Activated CD8-positive, alpha-beta T cell treated with anti-CD3 and anti-CD28 coated beads, Interleukin-2, amount 10 ng/mL, durations not matched to agents 7 days and 5 days (primary cell): Measurements from ENCODE around the gene MAPKAPK2. TPM values are rescaled to one million over a fixed set of nuclear protein-coding genes. Genes with fewer than 3 reads are reported as not detected.
A peak's percentile ranks its signal among the peaks of the same experiment; 100 is the strongest.
"Not testable (repeated sequence)": the region's sequence is repeated elsewhere in the genome, so short reads cannot be mapped to it uniquely, and the experiment has no call there.

ENCODE experiments used
- ATAC-seq: fragments of 150-1000 bp; cut with Tn5 transposase; one replicate; pipeline ENCODE4 v1.10.0; 2021; ENCODE audit warnings: moderate library complexity
- CTCF ChIA-PET: fragments of 350-600 bp; sonication (Branson Sonifier 250); formaldehyde crosslinking; loops from one replicate; lab custom pipeline; 2021; ENCODE audit warnings: antibody characterized with exemption; lab: Charles Lee
- POLR2A ChIA-PET: fragments of 350-600 bp; sonication (Branson Sonifier 250); formaldehyde crosslinking; loops from one replicate; lab custom pipeline; 2021; ENCODE audit warnings: antibody characterized with exemption; lab: Charles Lee
- DNase-seq: peaks from one replicate; pipeline ENCODE4 v3.0.0-alpha.2; 2020
- H3K27ac Mint-ChIP-seq: one replicate; pipeline ENCODE4 v1.8.0; 2021; ENCODE audit warnings: mild to moderate bottlenecking, mixed read lengths
- H3K27me3 Mint-ChIP-seq: one replicate; pipeline ENCODE4 v1.8.0; 2021; ENCODE audit warnings: low read depth, mixed read lengths
- H3K36me3 Mint-ChIP-seq: one replicate; pipeline ENCODE4 v1.8.0; 2021; ENCODE audit warnings: low read depth, mixed read lengths
- H3K4me1 Mint-ChIP-seq: one replicate; pipeline ENCODE4 v1.8.0; 2021; ENCODE audit warnings: low read depth, mixed read lengths
- H3K4me3 Mint-ChIP-seq: one replicate; pipeline ENCODE4 v1.8.0; 2021; ENCODE audit warnings: mild to moderate bottlenecking, mixed read lengths
- H3K9me3 Mint-ChIP-seq: one replicate; pipeline ENCODE4 v1.8.0; 2022; ENCODE audit warnings: mixed read lengths; ENCODE audit not compliant: insufficient read depth
- total RNA-seq, 2 experiments: library from RNA; stranded (reverse); gene quantifications; one replicate each; pipeline ENCODE4 v1.2.3, GENCODE V29; 2021

Gene MAPKAPK2
- total RNA-seq = 10 to 100 TPM; 59.0 to 61.3 TPM

GRCh38 chr1:206684478-206685333 is at the start of gene MAPKAPK2:
Gene MAPKAPK2 (plus strand): TSS chr1:206684905. CDS start chr1:206685230, 325 bp downstream.
- H3K4me1 Mint-ChIP-seq = peaks cover 41% of the 10 kb centered on the region
- H3K36me3 Mint-ChIP-seq = peaks cover 5% of the 10 kb centered on the region
- peak; percentile 81 for DNase-seq
- peak; percentile 70 for ATAC-seq
- H3K4me3 Mint-ChIP-seq = peak within 1 kb of the TSS; percentile 99
- ChIA-PET POLR2A (interaction anchor here (0.7 to 2.7 kb wide), 6 partner anchors 9 to 75 kb away, joined by 3 to 8 read pairs (median 4); no protein-coding TSS in a partner anchor), CTCF (interaction anchor here (1.0 to 4.3 kb wide), 2 partner anchors 17 to 20 kb away, joined by 7 to 31 read pairs; no protein-coding TSS in a partner anchor)
- H3K9me3 Mint-ChIP-seq = no peaks in the 10 kb centered on the region
- H3K27me3 Mint-ChIP-seq = peaks cover 20% of the 10 kb centered on the region
- peak within 1 kb of the TSS; percentile 95 for H3K27ac Mint-ChIP-seq

- Mint-ChIP-seq H3K27ac (peak within 1 kb of the TSS; percentile 83), H3K9me3 (no peaks in the 10 kb centered on the region), H3K36me3 (peaks cover 3% of the 10 kb centered on the region), H3K4me1 (peaks cover 27% of the 10 kb centered on the region), H3K4me3 (peak within 1 kb of the TSS; percentile 80), H3K27me3 (peaks cover 17% of the 10 kb centered on the region)
- CTCF ChIA-PET = interaction anchor here (0.6 to 18.8 kb wide), 43 partner anchors 9 to 369 kb away, joined by 3 to 647 read pairs (median 4); partner anchors contain the start of genes EIF2D, FCMR, IKBKE and IL24
- POLR2A ChIA-PET = interaction anchor here (0.6 to 1.8 kb wide), 10 partner anchors 15 to 286 kb away, joined by 3 to 8 read pairs (median 3); partner anchors contain the start of genes EIF2D and FCMR
- ATAC-seq (peak; percentile 95), DNase-seq (peak; percentile 95)
These were observed 49.4 kb upstream of the MAPKAPK2 start, which contains the start of gene DYRK3 for GRCh38 chr1:206635080-206635977. Gene DYRK3 (plus strand): TSS chr1:206635536. CDS start chr1:206635704, 168 bp downstream.

- H3K27me3 Mint-ChIP-seq = peaks cover 17% of the 10 kb centered on the region
- H3K36me3 Mint-ChIP-seq = peaks cover 3% of the 10 kb centered on the region
- DNase-seq = peak; percentile 30
- no peaks in the 10 kb centered on the region for H3K9me3 Mint-ChIP-seq
- peaks cover 27% of the 10 kb centered on the region for H3K4me1 Mint-ChIP-seq
- ATAC-seq = peak; percentile 10
- ChIA-PET POLR2A (interaction anchor here (1.1 to 1.8 kb wide), 6 partner anchors 22 to 70 kb away, joined by 3 to 8 read pairs (median 4); partner anchors contain the start of gene EIF2D), CTCF (interaction anchor here (0.9 to 18.8 kb wide), 26 partner anchors 12 to 368 kb away, joined by 3 to 647 read pairs (median 6); partner anchors contain the start of genes EIF2D, FCMR and IKBKE)
- H3K4me3 Mint-ChIP-seq = peak overlapping the region; percentile 80
- H3K27ac Mint-ChIP-seq = no peak overlapping the region
These were observed 48.7 kb upstream of the MAPKAPK2 start for GRCh38 chr1:206635978-206636345.

GRCh38 chr1:206636671-206637070 is 48.0 kb upstream of the MAPKAPK2 start:
- POLR2A ChIA-PET = no interaction called here

DNA sequence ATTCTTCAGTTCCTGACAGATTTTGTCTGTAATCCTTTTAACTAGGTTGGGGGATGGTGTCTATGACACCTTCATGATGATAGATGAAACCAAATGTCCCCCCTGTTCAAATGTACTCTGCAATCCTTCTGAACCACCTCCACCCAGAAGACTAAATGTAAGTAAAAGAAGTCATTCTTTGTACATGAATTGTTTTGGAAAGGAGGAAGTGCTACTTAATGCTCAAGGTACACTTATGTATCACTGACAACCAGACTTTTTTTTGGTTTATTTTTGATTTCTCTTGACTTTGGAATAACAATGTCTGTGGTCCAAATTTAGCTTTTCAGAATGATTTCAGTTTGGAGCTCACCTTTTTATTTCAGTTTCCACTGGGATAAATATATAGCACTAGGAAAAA is 47.1 kb upstream of the MAPKAPK2 start:
- no peak overlapping the region for H3K4me3 Mint-ChIP-seq
- ATAC-seq (no peak), DNase-seq (no peak)
- peaks cover 27% of the 10 kb centered on the region for H3K4me1 Mint-ChIP-seq
- ChIA-PET POLR2A (no interaction called here), CTCF (interaction anchor here (1.1 to 18.8 kb wide), 5 partner anchors 26 to 345 kb away, joined by 3 to 647 read pairs (median 4); no protein-coding TSS in a partner anchor)
- H3K27ac Mint-ChIP-seq = no peak overlapping the region
- H3K36me3 Mint-ChIP-seq = peaks cover 3% of the 10 kb centered on the region
- peaks cover 12% of the 10 kb centered on the region for H3K27me3 Mint-ChIP-seq
- H3K9me3 Mint-ChIP-seq = no peaks in the 10 kb centered on the region

More at GRCh38 chr1:206636671-206637070, 48.0 kb upstream of the MAPKAPK2 start:
- Mint-ChIP-seq H3K4me3 (no peak overlapping the region), H3K27ac (no peak overlapping the region), H3K4me1 (peaks cover 27% of the 10 kb centered on the region), H3K36me3 (peaks cover 3% of the 10 kb centered on the region), H3K9me3 (no peaks in the 10 kb centered on the region), H3K27me3 (peaks cover 17% of the 10 kb centered on the region)
- CTCF ChIA-PET = interaction anchor here (1.1 to 18.8 kb wide), 5 partner anchors 12 to 346 kb away, joined by 3 to 647 read pairs (median 4); no protein-coding TSS in a partner anchor
- ATAC-seq = no peak
- DNase-seq = no peak

GRCh38 chr1:206642074-206642473 is 42.6 kb upstream of the MAPKAPK2 start:
- DNase-seq, H3K27ac Mint-ChIP-seq, ATAC-seq, H3K4me1 Mint-ChIP-seq, H3K4me3 Mint-ChIP-seq, H3K27me3 Mint-ChIP-seq, H3K9me3 Mint-ChIP-seq, POLR2A ChIA-PET, H3K36me3 Mint-ChIP-seq: not testable (repeated sequence)
- CTCF ChIA-PET = interaction anchor here (18.8 kb wide), 1 partner anchor 22 kb away, joined by 647 read pairs; no protein-coding TSS in a partner anchor

- ATAC-seq = no peak
- Mint-ChIP-seq H3K27ac (no peak overlapping the region), H3K27me3 (no peaks in the 10 kb centered on the region), H3K4me1 (no peaks in the 10 kb centered on the region), H3K36me3 (peaks cover 12% of the 10 kb centered on the region), H3K4me3 (no peak overlapping the region), H3K9me3 (no peaks in the 10 kb centered on the region)
- ChIA-PET CTCF (interaction anchor here (1.0 kb wide), 1 partner anchor 21 kb away, joined by 3 read pairs; no protein-coding TSS in a partner anchor), POLR2A (no interaction called here)
- DNase-seq = no peak
These were observed 41.5 kb upstream of the MAPKAPK2 start for GRCh38 chr1:206643118-206643698.

- DNase-seq (no peak), ATAC-seq (no peak)
- no peaks in the 10 kb centered on the region for H3K27me3 Mint-ChIP-seq
- no peaks in the 10 kb centered on the region for H3K4me1 Mint-ChIP-seq
- no peak overlapping the region for H3K27ac Mint-ChIP-seq
- no peak overlapping the region for H3K4me3 Mint-ChIP-seq
- ChIA-PET POLR2A (no interaction called here), CTCF (interaction anchor here (2.6 to 7.5 kb wide), 4 partner anchors 12 to 18 kb away, joined by 14 to 90 read pairs (median 61); partner anchors contain the start of gene DYRK3)
- H3K9me3 Mint-ChIP-seq = no peaks in the 10 kb centered on the region
- H3K36me3 Mint-ChIP-seq = peaks cover 8% of the 10 kb centered on the region
These were observed 38.2 kb upstream of the MAPKAPK2 start for GRCh38 chr1:206646504-206646903.

DNA sequence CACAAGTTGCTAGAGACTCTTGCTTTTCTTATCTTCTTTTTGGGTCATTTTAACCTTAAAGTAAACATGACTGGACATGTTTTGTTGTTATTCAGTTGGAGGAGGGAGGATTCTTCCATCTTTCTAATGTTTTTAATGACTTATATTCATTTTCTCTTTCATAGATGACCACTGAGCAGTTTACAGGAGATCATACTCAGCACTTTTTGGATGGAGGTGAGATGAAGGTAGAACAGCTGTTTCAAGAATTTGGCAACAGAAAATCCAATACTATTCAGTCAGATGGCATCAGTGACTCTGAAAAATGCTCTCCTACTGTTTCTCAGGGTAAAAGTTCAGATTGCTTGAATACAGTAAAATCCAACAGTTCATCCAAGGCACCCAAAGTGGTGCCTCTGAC is 37.5 kb upstream of the MAPKAPK2 start:
- Mint-ChIP-seq H3K9me3 (no peaks in the 10 kb centered on the region), H3K36me3 (peaks cover 8% of the 10 kb centered on the region), H3K27ac (no peak overlapping the region), H3K4me1 (no peaks in the 10 kb centered on the region), H3K27me3 (no peaks in the 10 kb centered on the region), H3K4me3 (no peak overlapping the region)
- POLR2A ChIA-PET = no interaction called here
- ATAC-seq (no peak), DNase-seq (no peak)
- CTCF ChIA-PET = interaction anchor here (1.1 to 7.5 kb wide), 4 partner anchors 12 to 18 kb away, joined by 5 to 90 read pairs (median 61); partner anchors contain the start of gene DYRK3

DNA sequence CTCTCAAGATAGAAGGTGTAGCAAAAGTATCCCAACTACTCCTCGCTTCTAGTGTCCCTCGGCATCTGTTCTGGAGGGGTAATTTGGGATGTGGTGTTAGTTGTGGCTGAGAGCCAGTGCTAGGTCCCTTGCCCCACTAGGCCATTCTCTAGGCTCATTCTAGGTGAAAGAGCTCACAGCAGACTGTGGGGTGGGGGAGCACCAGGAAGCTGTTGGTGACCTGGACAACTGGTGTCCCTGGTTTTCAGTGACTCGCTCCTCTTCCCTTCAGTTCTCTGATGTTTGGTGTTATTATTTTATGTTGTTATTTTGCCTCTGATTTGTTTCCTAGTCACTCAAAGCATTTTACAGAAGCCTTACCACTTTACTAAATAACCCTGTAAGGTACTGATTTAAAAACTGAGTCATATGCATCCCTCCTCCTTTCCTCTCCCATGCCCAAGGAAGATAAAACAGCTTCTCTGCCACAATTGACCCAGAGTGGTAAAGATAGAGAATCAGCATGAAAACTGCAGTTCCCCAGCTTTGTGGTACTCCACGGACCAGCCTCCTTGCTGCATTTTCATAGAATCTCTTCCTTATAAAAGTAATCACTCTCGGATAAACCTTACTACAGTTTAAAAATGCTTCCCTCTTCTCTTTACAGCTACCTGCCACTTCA is 35.3 kb upstream of the MAPKAPK2 start:
- Mint-ChIP-seq H3K36me3 (peaks cover 8% of the 10 kb centered on the region), H3K4me1 (no peaks in the 10 kb centered on the region), H3K27me3 (no peaks in the 10 kb centered on the region), H3K9me3 (no peaks in the 10 kb centered on the region), H3K4me3 (no peak overlapping the region), H3K27ac (no peak overlapping the region)
- DNase-seq (no peak), ATAC-seq (no peak)
- ChIA-PET CTCF (interaction anchor here (1.0 to 7.5 kb wide), 7 partner anchors 10 to 170 kb away, joined by 3 to 90 read pairs (median 7); partner anchors contain the start of gene DYRK3), POLR2A (no interaction called here)
